Measurements from ENCODE around the gene ANKS1A. TPM values are rescaled to one million over a fixed set of nuclear protein-coding genes. Genes with fewer than 3 reads are reported as not detected.

ANKS1A gene
- total and polyA plus RNA-seq, 9 donors, result 16.0 to 45.0 (median 27.3) TPM

DNA sequence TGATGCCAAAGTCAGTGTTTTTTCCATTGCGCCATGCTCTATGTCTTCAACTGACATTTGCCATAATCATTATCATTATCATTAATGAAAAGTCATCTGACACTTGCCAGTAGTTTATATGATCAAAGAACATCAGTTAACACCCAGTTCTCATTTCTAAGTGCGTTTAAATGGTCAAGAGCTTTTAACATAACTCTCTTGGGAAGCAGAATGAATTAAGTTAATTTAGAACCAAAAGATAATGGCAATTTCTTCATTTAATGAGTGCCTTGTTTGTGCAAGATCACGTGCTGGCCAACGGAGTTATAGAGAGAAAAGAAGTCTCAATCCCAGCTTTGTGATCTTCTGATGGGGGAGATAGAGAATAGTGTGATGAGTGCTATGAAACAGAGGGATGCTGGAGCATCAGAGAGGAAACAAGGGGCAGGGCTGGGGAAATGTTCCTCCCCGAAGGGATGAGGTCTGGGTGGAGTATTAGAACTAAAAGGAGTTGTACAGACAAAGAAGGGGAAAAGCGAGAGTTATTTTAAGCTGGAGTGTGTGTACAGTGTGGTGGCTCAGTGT is 20.3 kb downstream of the ANKS1A start:
- Histone ChIP-seq H3K9me3 (no peaks in the 10 kb centered on the region), H3K27me3 (no peaks in the 10 kb centered on the region), H3K36me3 (no peaks in the 10 kb centered on the region), H3K4me3 (no peak overlapping the region), H3K4me1 (ENCODE audit: insufficient read depth) (peaks cover 7% of the 10 kb centered on the region), H3K27ac (no peak overlapping the region)
- WGBS, 3 donors, result 90 to 94% (median 94%) methylated on average over 6 of the region's 6 CpGs
- DNase-seq, result no peak
- no peak for TF ChIP-seq CTCF (IDR thresholded peaks at IDR 0.05)
- intact Hi-C loops (cut with DNase I), result no loop called here

DNA sequence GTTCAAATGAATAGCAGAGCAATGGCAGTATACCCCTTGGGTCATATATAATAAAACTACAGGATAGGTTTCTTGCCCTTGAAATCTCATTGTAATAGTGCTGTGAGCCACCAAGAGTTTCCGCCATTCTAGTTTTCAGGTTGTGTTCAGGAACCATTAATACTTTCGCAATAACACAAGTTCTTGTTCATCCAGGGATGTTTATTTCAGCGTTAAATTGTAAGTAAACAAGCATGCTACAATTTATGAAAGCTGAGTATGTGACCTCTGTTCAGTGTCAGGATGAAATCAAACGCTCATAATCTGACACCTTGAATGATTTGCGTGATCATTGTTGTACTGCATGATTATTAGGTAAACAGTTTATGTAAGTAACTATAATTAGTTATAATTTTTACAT is 22.8 kb downstream of the ANKS1A start:
- WGBS, 3 donors, result 95 to 96% (median 95%) methylated on average over 5 of the region's 5 CpGs

DNA sequence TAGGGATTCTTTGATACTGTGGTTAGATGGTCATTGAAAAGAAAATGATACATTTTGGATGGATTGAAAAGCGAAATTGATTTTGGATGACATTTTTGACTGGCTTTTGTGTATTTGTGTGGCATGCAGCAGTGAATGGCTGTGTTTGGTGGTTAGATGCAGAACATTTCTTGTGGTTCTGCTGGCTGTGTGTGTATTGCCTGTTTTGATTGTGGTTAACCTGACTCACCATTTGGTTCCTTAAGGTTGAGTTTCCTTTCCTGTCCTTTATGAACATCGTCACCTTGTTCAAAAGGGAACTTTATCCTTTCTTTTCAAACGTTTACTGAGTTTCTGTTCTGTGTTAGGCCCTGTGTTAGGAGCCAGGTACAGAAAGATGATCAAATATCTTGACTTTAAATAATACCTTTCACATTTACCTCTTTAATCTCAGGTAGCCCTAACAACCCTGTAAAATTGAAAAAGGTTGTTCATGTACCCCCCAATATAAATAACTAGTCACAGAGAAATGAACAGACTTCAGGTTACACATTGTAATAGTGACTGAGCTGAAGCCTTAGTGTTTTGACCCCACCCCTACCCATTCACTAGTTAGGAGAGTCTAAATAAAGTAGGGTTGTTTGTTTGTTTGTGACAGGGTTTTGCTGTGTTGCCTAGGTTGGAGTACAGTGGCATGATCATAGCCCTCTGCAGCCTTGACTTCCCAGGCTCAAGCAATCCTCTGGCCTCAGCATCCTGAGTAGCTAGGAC is 23.8 kb downstream of the ANKS1A start:
- DNase-seq, result no peak
- no peaks in the 10 kb centered on the region for H3K9me3 ChIP-seq
- WGBS, 3 donors, result 74 to 90% (median 80%) methylated on average over 3 of the region's 3 CpGs
- peaks cover 17% of the 10 kb centered on the region for H3K4me1 ChIP-seq (ENCODE audit: insufficient read depth)
- no peak overlapping the region for H3K27ac ChIP-seq
- no peaks in the 10 kb centered on the region for H3K36me3 ChIP-seq
- H3K27me3 ChIP-seq, result no peaks in the 10 kb centered on the region
- no peak for TF ChIP-seq EP300 (IDR thresholded peaks at IDR 0.05)
- no peak for TF ChIP-seq POLR2A (IDR thresholded peaks at IDR 0.05)
- TF ChIP-seq CTCF (IDR thresholded peaks at IDR 0.05), result no peak
- H3K4me3 ChIP-seq, result no peak overlapping the region
- intact Hi-C loops (cut with DNase I), result no loop called here

More for the DNA sequence above, 22.8 kb downstream of the ANKS1A start:
- intact Hi-C loops (cut with DNase I), result no loop called here
- no peaks in the 10 kb centered on the region for H3K27me3 ChIP-seq
- peaks cover 10% of the 10 kb centered on the region for H3K4me1 ChIP-seq (ENCODE audit: insufficient read depth)
- DNase-seq, result no peak
- no peak overlapping the region for H3K27ac ChIP-seq
- H3K4me3 ChIP-seq, result no peak overlapping the region
- TF ChIP-seq POLR2A (IDR thresholded peaks at IDR 0.05) (no peak), EP300 (IDR thresholded peaks at IDR 0.05) (no peak), CTCF (IDR thresholded peaks at IDR 0.05) (no peak)
- no peaks in the 10 kb centered on the region for H3K36me3 ChIP-seq
- H3K9me3 ChIP-seq, result no peaks in the 10 kb centered on the region

GRCh38 chr6:34914358-34914757 is 25.3 kb downstream of the ANKS1A start:
- intact Hi-C loops (cut with DNase I), result no loop called here
- DNase-seq, result no peak
- H3K4me1 ChIP-seq (ENCODE audit: insufficient read depth), result peaks cover 15% of the 10 kb centered on the region
- H3K36me3 ChIP-seq, result no peaks in the 10 kb centered on the region
- H3K9me3 ChIP-seq, result no peaks in the 10 kb centered on the region
- no peaks in the 10 kb centered on the region for H3K27me3 ChIP-seq
- H3K27ac ChIP-seq, result no peak overlapping the region
- no peak overlapping the region for H3K4me3 ChIP-seq
- WGBS, 3 donors, result 82 to 86% (median 83%) methylated on average over 4 of the region's 4 CpGs
- no peak for TF ChIP-seq EP300 (IDR thresholded peaks at IDR 0.05)
- no peak for TF ChIP-seq POLR2A (IDR thresholded peaks at IDR 0.05)
- TF ChIP-seq CTCF (IDR thresholded peaks at IDR 0.05), result no peak

Data from ovary (tissue), 9 donors.